K562 treated with DMSO at 1 percent for 12 hours (cell line): ENCODE results near the gene WNT3A. TPM values are rescaled to one million over a fixed set of nuclear protein-coding genes. Genes with fewer than 3 reads are reported as not detected.

Experiments used
- total RNA-seq: library from RNA; unstranded; fragments of 300-600 nt; gene quantifications from 2 replicates; pipeline ENCODE4 v1.2.3, GENCODE V29; 2022; ENCODE audit not compliant: insufficient read depth

The WNT3A gene, protein sequence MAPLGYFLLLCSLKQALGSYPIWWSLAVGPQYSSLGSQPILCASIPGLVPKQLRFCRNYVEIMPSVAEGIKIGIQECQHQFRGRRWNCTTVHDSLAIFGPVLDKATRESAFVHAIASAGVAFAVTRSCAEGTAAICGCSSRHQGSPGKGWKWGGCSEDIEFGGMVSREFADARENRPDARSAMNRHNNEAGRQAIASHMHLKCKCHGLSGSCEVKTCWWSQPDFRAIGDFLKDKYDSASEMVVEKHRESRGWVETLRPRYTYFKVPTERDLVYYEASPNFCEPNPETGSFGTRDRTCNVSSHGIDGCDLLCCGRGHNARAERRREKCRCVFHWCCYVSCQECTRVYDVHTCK
- total RNA-seq, result not detected in 2 replicates

DNA sequence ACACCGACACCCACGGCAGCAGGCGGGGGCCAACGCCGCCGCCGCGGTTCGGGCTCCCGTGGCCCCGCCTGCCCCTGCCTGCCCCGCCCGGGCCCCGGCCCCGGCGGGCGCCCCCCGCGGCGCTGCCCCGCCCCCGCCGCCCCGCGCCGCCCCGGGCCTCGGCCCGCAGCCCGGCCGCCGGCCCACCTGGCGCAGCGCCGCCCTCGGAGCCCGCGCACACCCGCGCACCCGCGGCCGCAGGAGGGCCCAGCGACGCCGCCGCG lies at the start of gene WNT3A:
TSS of gene WNT3A (plus strand) at position 213 of the 263 bp plus-strand sequence. CDS start 131 bp downstream, outside the sequence.

DNA sequence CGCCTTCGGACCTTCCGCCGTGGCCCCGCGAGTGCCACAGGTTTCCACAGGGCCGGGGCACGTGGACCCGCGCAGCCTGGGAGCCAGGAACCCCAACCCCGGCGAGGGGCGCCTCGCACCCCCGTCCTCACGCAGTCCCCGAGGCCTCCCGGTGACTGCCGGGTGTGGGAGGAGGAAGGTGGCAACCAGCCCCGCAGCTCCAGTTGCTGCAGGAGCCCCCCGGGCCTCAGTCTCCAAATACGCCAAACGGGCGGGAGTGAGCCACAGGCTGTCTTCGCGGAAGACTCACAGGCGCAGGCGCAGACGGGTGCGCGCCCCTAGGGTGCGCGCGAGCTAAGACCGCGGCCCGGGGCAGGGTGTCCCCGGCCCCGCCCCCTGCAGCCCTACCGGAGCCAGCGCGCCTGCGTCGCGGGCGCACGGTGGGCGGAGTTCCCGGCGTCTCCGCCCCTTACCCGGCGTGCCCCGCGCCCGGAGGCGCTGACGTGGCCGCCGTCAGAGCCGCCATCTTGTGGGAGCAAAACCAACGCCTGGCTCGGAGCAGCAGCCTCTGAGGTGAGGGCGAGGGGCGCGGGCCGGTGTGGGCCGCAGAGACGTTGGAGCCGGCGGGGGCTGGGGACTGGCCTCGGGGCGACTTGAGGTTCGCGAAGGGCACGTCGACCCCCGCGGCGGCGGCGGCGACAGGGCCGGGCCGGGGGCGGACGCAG lies 75.6 kb downstream of the WNT3A start, which contains the start of gene ARF1:
TSS of gene ARF1 (plus strand) at position 495 of the 704 bp plus-strand sequence. CDS start 14,407 bp downstream, outside the sequence.

DNA sequence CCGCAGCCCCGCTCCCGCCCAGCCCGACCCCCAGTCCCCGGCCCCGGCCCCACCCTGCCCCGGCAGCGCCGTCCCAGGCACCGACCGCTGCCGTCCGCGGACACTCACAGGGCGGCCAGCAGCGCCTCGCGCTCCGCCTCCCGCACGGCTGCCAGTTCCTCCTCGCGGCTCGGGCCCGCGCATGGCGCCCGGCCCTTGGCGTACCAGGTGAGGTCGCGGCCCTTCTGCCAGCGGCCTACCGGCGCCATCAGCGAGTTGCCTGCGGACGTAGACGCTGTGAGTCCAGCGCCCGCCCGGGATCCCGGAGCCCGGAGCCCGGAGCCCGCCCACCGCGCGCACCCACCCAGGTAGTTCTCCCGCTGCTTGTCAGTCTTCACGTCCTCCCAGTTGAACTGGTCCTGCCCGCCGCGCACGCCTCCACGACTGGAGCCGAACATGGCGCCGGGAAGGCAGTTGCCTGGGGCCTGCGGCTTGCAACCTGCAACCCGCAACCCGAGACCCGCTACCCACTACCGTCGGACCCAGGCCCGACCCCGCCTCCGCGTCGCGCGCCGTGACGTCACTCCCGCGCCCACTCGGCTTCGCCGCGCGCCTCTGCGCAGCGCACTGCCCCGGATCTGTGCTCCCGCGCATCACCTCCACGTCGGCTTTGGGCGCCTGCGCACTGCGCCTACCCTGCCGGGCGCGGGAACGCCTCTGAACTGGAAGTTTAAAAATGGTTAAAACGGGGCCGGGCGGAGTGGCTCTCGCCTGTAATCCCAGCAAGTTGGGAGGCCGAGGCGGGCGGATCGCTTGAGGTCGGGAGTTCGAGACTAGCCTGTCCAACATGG lies 96.2 kb downstream of the WNT3A start, which contains the start of gene C1orf35:
TSS of gene C1orf35 (minus strand) at position 535 of the 830 bp plus-strand sequence. CDS start at position 437, 98 bp downstream.

GRCh38 chr1:228109073-228109961 lies 102.5 kb downstream of the WNT3A start, which contains the start of gene MRPL55:
Gene MRPL55 (minus strand): TSS chr1:228109299. CDS start chr1:228108260, 1,039 bp downstream.

Other genes with a start within 250 kb of the WNT3A start
- gene PRSS38, start 191.3 kb upstream of the WNT3A start, total RNA-seq, result 0.59 and 1.3 TPM in 2 replicates
- 0.25 and 0.38 TPM in 2 replicates for gene WNT9A, start 59.1 kb upstream of the WNT3A start, total RNA-seq
- 456 and 567 TPM in 2 replicates for gene ARF1, start 75.7 kb downstream of the WNT3A start, total RNA-seq
- 41.2 and 55.0 TPM in 2 replicates for gene C1orf35, start 96.3 kb downstream of the WNT3A start, total RNA-seq
- gene MRPL55, start 102.3 kb downstream of the WNT3A start, total RNA-seq, result 122 and 168 TPM in 2 replicates
- 371 and 501 TPM in 2 replicates for gene GUK1, start 133.3 kb downstream of the WNT3A start, total RNA-seq
- gene GJC2, start 142.9 kb downstream of the WNT3A start, total RNA-seq, result 0.65 and 0.74 TPM in 2 replicates
- gene IBA57, start 158.8 kb downstream of the WNT3A start, total RNA-seq, result 3.9 and 6.8 TPM in 2 replicates
- gene OBSCN, start 201.0 kb downstream of the WNT3A start, total RNA-seq, result 6.8 and 11.9 TPM in 2 replicates